ENCODE results near the gene IFT27.

IFT27 gene, protein sequence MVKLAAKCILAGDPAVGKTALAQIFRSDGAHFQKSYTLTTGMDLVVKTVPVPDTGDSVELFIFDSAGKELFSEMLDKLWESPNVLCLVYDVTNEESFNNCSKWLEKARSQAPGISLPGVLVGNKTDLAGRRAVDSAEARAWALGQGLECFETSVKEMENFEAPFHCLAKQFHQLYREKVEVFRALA

DNA sequence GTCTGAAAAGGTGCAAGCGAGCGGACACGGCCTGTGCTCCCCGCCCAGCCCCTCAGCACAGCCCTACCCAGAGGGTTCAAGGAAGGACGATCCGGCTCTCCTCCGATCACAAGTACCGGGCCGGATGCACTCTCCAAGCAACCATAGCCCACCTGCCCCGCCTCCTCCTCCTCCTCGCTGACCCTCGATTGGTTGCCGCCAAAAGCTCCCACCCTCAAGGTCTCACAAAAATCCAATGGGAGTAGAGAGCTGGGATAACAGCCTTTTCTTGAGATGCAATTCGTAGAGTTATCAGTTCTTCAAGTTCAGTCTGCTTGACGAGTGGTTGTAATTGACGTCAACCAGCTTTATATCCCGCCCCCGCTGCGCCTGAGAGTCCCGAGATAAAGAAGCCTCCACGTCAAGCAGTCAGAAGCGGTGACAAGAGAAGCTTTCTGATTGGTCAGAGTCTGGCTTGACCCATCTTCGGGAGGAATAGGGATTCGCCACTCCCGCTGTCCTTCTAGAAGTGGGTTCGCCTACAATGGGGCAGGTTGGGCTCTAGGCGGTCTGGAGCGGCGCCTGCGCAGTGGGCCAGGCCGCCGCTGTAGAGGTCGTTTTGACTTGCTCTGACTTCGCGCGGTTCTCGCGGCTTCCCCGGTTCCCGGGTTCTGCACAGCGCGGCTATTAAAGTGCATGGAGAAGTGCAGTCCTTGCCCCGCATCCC is at the start of gene IFT27:
IFT27 (minus strand) TSS at position 156 of the 706 bp plus-strand sequence. CDS start 412 bp downstream, outside the sequence.
- DNase-seq, result peak; percentile 94

DNA sequence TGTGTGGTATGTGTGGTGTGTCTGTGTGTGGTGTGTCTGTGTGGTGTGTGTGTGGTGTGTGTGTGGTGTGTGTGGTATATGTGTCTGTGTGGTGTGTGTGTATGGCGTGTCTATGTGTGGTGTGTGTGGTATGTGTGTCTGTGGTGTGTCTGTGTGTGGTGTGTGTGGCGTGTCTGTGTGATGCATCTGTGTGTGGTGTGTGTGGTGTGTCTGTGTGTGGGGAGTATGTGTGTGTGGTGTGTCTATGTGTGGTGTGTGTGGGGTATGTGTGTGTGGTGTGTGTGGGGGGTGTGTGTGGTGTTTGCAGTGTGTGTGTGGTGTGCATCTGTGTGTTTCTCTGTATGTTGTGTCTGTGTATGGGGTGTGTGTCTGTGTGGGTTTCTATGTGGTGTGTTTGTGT is 48.7 kb upstream of the IFT27 start:
- DNase-seq, result no peak

DNA sequence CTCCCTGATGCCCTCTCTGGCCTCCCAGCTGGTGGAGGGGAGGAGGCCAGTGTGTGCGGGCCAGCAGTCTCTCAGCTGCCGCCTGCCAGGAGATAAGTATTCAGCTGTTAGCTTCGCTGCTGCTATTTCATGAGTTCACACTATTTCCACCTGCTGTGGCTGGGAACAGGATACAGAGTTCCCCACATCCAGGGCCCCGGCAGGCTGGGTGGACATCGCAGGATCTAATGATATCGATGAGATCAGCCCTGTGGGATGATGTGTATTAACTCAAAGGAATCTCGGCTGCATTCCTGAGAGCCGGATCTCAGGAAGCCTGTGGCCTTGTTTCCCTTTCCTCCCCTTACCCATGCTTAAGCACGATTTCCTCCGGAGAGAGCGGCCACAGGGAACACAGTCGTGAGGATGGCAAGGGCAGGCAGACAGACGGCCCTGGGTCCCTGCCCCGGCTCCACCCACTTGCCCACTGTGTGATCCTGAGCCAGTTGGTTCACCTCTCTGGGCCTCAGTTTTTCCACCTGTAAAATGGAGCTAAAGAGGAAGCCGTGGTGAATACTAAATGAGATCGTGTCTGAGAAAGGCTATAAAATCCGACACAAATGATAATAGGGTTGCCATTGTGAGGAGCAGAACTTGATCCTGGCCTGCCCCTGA is 47.4 kb upstream of the IFT27 start:
- no peak for DNase-seq

DNA sequence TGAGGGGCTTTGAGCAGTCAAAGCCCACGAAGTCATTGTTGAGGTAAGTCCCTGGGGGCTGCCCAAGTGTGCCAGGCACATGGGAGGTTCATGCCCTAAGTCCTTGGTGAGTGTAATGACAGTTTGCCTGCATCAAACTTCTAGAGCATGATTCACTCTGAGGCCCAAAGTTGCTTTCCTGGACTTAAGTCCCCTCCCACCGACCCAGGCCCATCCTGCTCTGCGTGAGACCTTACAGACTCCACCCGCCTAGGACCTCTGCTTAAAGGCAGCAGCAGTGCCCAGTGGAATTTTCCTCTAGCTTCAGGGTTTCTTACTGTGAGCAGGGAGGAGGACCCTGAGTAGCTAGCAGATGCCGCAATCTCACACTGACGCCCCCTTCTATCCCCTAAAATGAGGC is 46.7 kb upstream of the IFT27 start:
- DNase-seq, result no peak

DNA sequence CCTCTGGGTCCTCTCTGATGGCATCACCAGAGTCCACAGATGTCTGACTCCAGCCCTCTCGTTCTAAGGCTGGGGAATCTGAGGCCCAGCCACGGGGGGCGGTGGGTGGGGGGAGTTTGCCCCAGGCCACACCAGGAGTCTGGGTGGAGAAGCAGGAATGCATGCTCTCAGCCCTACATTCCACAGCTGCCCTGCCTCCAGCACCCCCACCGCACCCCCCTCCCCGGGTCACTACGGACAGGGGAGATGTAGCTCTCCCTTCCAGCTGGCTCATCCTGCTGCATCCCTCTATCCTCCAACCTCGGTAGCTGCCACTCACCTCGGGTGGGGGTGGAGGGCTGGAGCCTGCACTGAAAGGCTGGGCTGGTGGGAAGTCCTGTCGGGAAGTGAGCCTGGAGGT is 43.2 kb upstream of the IFT27 start:
- DNase-seq, result no peak

DNA sequence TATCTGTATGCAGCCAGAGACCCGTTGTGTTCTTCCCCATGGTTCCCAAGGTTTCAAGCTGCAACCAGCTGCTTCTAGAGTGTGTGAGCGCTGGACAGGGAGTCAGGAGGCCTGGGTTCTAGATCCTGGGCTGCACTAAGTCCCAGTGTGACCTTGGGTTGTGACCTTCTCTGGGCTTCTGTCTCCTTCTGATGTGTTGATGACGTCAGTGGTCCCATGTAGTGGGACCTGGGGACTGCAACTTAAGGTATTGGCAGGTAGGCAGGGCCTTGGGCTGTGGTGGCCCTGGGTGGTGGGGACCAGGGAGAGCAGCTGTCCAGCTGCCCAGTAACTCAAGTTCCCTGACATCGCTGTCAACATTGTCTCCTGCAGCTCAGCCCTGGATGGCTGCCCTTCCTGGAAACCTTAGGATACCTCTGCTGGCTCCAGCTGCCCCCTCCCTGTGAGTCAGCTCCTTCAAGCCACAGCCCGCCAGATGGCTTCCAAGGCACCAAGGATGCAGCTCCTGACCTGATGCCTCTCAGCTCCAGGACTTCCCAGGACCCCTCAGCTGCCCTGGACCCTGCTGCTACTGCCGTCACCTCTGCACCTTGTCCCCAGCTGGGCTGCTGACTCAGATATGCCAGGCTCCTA is 42.2 kb upstream of the IFT27 start:
- no peak for DNase-seq

DNA sequence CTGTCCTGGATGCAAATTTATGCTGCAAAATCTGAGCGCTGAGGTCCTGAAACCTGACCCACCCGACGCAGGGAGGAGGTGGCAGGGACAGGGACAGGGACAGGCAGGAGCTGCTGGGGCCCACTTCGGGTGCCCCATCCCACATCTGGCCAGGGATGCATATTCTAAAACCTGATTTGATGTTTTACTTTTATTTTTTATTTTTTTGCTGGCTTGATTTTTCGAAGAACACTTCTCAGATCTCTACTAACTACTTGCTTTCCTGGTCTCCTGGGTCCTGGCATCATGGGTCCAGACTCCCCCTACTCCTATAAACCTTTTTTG is 41.6 kb upstream of the IFT27 start:
- DNase-seq, result no peak

DNA sequence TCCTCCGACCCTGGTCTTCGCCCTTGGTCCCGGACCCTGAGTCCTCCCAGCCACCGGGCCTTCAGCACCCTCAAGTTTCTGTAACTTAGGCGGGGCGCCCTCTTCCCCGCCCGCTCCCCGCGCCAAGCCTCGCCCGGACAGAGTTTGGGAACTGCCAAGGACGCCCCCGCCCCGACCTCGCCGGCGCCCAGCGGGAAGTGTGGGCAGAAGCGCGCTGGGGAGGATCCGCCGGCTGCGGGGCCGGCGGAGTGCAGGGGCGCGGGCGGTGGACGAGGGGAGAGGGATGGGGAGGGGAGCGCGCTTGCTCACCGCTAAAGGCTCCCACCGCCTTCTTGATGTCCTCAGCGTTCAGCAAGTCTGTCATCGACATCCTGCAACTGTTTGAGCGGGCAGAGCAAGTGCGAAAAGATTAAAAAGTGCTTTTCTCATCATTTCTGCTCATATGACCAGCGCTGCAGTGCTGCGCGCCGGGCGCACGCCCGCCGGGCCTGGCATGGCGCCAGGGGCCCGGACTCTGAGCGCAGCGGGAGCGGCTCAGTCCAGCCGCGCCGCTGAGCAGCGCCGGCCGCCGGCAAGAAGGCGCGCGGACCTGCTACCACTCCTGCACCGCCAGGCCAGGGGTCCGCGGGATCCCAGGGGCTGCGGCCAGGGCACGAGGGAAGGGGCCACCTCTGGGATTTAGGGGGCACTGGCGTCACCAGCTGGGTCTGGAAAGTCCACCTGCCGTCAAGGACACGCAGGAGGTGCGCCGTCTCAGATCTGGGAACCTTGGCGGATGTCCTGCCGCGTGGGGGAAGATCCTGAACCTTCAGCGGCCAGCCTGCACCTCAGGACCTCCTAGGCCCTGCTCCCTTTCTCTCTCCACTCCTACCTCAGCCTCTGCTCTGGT is 41.0 kb upstream of the IFT27 start, which contains the start of gene PVALB:
PVALB (minus strand) TSS at position 400 of the 889 bp plus-strand sequence; CDS start at position 370, 30 bp downstream.
- DNase-seq, result no peak

DNA sequence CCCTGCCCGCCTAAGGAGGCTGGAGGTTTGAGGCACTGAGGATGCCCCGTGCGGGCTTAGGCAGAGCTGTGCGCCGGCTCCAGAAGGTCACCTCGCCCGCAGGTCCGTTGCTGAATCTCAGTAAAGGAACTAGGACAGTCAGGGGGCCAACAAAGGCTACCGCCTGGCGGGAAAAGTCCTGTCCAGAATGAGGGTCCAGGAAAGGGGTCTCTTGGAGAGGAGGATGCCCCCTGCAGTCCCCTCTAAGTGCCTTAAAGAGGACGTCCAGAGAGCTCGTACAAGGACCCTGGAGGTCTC is 40.4 kb upstream of the IFT27 start:
- no peak for DNase-seq

DNA sequence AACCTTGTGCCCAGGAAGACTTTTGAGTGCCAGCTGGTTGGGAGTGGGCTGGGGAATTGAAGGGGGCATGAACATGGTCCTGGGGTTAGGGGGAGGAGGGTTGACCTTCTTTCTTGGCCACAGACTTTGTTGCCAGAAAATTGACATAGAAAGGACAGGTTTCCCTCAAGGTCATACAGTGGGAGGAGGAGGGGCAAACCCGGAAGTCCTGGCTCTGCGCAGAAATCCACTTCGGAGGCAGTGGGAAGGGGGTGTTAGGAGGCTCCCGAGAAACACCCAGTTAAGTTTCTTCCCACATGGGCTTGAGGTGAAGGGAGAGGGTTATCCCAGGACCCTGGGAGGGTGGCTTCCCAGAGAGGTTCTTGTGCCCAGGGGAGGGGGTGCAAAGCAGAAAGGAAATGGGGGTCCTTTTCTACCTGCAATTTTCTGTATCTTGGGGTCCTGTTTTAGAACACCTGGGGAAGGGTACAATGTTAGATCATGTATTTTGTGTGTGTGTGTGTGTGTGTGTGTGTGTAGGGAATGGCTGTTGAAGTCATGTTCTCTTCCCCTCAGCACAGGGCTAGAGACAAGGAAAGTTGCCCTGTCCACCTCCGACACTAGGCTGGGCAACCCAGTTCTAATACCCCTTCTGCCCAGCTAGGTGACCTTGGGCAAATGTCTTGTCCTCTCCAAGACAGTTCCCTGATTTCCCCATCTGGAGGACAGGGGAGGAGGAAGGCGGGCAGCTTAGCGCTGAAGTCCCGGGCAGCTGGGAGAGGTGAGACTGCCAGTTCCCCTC is 39.8 kb upstream of the IFT27 start:
- no peak for DNase-seq

DNA sequence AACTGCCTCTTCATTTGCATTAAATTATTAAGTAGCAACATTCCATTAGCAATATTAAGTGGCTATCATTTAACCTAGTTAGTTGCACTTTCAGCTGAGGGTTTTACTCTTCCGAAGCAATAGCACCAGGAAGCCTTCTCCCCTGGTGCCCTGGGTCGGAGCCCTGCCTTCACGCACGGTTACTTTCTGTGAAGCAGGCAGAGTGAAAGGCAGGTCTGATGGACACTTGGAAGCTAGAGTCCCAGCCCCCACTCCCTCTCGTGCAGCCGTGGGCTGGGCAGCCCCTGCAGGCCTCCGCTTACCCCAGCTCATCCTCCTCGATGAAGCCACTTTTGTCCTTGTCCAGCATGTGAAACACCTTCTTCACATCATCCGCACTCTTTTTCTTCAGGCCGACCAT is 38.9 kb upstream of the IFT27 start:
- no peak for DNase-seq

DNA sequence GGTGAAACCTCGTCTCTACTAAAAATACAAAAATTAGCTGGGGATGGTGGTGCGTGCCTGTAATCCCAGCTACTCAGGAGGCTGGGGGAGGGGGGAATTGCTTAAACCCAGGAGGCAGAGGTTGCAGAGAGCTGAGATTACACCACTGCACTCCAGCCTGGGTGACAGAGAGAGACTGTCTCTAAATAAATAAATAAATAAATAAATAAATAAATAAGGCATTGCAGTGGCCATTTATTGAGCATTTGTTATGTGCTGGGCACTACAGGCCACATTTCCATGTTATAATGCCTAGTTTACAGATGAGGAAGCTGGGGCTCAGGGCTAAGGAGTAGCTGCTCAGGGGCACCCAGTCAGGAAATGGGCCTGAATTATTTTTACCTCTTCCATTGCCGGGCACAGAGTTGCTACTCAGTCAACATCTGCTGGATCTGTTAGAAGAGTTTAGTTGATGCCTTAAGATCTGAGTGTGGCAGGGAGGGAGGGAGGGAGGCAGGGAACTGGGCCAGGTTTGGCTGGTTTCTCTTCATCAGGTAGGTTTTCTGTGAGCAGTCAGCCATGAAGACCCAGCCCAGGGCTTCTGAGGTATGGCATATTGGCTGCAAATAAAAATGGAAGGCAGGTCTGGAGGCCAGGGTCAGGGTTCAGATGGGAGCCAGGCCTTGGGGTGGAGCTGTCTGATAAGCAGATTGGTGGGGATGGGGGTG is 35.3 kb upstream of the IFT27 start:
- no peak for DNase-seq

DNA sequence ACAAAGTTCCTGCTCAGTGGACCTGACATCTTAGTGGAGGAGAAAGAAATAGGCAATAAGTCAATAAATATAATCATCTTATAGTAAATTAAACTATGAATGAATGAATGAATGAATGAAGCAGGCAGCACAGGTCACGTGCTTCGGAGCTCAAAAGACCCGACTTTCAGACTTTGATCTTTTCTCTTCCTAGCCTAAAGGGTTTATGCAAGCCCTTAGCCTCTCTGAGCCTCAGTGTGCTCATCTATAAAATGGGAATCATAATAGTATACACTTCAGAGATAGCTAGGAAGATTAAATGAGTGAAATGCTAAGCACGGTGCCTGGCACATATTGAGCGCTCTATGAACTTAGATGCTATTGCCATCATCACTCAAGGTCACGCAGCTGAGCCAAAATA is 33.4 kb upstream of the IFT27 start:
- DNase-seq, result no peak

DNA sequence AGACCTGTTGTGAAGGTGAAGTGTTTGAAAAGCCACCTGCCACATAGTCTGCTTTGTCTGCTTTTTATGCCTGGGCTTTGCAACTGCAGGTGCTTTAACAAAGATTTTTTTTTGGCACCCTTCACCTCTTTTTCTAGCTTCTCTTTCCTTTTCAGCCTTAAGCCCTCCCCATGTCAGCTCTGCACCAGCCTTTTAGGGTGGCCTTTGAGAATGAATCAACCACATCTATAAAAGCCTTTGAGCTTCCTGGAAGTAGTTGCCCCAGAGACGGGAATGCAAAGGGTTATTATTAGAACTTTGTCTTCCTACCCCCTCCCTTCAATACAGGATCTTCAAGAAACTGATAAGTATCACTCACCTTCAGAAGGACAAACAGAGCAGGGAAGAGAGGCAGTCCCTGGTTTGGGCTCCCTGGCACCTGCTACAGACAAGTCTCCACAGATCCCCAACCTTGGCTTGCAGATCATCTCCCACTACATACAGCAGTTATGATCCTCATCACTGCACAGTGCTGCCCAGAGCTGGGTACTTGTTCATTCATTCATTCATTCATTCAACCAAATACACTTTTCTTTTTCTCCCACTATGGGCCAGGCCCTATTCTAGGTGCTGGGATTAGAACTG is 32.9 kb upstream of the IFT27 start:
- no peak for DNase-seq

DNA sequence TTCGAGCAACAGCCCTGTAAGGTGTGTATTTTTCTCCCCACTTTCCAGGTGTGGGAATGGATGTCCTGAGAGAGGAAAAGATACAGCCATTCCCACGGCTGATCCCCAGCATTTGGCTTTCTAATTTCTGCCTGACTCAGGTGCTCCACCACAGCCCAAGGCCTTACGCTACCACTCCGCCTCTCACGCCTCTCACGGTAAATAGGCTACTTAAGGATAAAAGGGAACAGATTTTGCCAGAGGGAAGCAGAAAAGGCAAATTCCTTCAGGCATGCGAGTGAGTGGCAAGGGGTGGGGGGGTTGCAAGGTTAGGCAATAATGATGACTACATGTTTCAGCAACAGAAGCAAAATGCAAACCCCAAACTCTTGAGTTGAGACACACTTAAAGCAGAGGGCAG is 31.7 kb upstream of the IFT27 start:
- no peak for DNase-seq

DNA sequence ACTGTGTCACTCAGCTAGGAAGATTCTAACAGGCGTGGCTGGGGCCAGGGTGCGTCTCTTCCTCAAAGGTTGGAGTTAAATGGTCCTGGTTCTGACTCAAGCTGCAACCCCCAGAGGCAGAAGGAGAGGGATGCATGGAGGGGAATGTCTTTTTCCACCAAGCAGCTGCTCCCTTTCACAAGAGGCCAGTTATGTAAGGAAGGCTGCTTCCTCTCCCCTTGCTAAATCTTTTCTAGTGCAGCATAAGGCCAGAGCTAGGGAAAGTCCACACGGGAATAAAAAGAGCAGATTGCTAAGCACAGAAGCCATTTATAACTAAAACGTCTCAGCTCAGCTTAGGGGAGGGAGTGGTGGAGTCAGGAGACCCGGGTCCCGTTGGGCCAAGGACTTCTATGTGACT is 30.9 kb upstream of the IFT27 start:
- DNase-seq, result no peak

DNA sequence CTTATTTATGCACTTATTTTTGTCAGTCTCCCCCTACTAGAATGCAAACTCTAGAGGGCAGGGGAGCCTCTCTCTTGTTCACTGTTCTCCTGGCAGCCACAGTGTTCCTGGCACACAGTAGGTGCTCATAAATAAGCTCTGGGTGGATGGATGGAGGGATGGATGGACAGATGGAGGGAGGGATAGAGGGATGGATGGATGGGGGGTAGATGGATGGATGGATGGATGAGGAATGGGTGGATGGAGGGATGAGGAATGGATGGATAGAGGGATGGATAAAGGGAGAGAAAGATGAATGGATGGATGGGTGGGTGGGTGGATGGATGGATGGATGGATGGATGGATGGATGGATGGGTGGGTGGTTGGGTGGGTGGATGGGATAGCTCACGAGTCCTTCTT is 27.4 kb upstream of the IFT27 start:
- no peak for DNase-seq

DNA sequence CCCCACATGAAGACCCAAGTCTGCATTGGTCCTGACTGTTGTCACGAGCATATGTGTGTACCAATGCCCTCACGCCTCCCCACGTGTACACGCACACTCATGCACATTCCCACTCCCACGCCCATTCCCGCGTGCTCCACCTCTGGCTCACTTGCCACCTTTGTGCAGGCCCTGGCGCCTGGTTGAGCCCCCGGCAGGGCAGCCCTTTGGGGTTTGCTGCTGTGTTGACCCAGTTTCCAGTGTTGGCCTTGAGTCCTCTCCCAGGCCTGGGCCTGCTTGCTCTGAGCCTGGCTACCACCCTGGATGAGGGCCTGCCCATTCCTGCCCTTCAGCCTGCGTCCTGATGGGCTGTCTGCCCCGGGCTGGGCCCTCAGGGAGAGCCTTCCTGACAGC is 22.8 kb upstream of the IFT27 start:
- no peak for DNase-seq

DNA sequence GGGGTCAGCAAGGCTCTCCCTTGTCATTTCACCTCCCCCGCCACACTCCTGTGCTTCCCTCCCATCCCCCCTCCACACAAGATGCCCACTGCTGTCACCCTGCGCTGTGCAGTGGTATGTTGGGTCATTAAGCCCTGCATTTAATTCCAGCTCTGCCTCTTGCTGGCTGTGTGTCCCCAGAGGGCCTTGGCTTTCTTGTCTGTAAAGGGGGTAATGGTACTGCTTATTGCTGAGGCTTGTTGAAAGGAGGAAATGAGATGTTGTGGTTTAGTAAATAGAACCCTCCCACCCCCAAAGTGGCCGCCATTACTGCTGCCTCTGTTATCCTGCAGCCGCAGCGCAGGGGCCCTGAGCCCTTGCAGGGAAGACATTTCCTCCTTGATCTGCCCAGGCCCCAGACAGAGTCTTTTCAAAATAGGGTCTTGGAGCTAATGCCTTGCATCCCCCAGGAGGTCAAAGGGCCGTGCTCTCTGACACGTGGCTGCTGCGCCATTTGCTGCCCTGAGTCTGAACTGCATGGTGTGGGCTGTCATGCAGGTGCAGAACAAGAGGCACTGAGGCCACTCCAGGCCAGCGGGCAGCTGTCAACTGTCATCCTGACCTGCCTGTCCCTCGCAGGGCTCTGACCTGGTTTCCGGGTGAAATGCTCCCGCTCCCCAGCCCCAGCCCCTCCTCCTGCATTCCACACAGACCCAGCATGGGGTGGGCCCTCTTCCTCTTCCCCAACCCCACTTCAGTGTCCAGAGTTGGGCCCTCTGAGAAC is 22.2 kb upstream of the IFT27 start:
- no peak for DNase-seq

DNA sequence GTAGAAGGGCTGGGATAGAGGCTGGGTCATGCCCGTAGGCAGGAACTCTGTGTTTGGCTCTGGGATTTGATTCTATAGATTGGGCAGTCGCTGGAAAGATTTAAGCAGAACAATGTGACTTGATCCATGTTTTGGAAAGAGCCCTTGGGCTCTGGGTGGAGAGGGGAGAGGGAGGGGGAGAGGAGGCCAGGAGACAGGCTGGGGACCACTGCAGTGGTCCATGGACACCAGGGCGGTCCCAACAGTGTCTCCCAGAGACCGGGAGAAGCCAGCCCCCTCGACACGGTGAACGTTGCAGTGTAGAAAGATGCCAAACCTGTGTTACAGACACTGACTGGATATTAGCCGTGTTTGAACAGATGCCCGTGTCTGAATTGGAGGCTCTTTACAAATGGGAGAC is 21.5 kb upstream of the IFT27 start:
- no peak for DNase-seq
